ENCODE measurements around the gene GTF3C2. TPM values are rescaled to one million over a fixed set of nuclear protein-coding genes. Genes with fewer than 3 reads are reported as not detected.

GTF3C2 gene
- total RNA-seq, result 29.7 and 32.4 TPM in 2 replicates

GRCh38 chr2:27356382-27357181 is at the start of gene GTF3C2:
Gene GTF3C2, minus strand, starts transcription at chr2:27356764. Its CDS starts 13,210 bp downstream, at chr2:27343554.

GRCh38 chr2:27380626-27381545 is 24.3 kb upstream of the GTF3C2 start, which contains the start of gene ZNF513:
Gene ZNF513, minus strand, starts transcription at chr2:27380734. Its CDS starts 208 bp downstream, at chr2:27380526.

GRCh38 chr2:27370026-27370815 is 13.7 kb upstream of the GTF3C2 start, which contains the start of the genes EIF2B4 and SNX17:
Gene EIF2B4, minus strand, starts transcription at chr2:27370338. Its CDS starts 24 bp downstream, at chr2:27370314.
Gene SNX17, plus strand, starts transcription at chr2:27370616. Its CDS starts 128 bp downstream, at chr2:27370744.

GRCh38 chr2:27322766-27323595 is 33.6 kb downstream of the GTF3C2 start, which contains the start of gene MPV17:
Gene MPV17, minus strand, starts transcription at chr2:27323097. Its CDS starts 580 bp downstream, at chr2:27322517.

GRCh38 chr2:27308359-27308881 is 48.1 kb downstream of the GTF3C2 start, which contains the start of gene UCN:
Gene UCN, minus strand, starts transcription at chr2:27308445. Its CDS starts 550 bp downstream, at chr2:27307895.

GRCh38 chr2:27281855-27282559 is 74.6 kb downstream of the GTF3C2 start, which contains the start of gene TRIM54:
Gene TRIM54, plus strand, starts transcription at chr2:27282429. Its CDS starts 303 bp downstream, at chr2:27282732.

Other genes starting within 250 kb of the GTF3C2 start
- gene CGREF1, start 237.6 kb downstream of the GTF3C2 start, total RNA-seq, result 1.5 and 1.9 TPM in 2 replicates
- 0.24 TPM in 1 of 2 replicates, not detected in the other for gene ABHD1, start 232.9 kb downstream of the GTF3C2 start, total RNA-seq
- 43.2 and 45.2 TPM in 2 replicates for gene PREB, start 222.1 kb downstream of the GTF3C2 start, total RNA-seq
- not detected in 2 replicates for gene PRR30, start 217.4 kb downstream of the GTF3C2 start, total RNA-seq
- not detected in 2 replicates for gene TCF23, start 207.8 kb downstream of the GTF3C2 start, total RNA-seq
- 153 TPM in 2 replicates for gene ATRAID, start 144.7 kb downstream of the GTF3C2 start, total RNA-seq
- 17.0 and 19.8 TPM in 2 replicates for gene SLC5A6, start 144.5 kb downstream of the GTF3C2 start, total RNA-seq
- gene CAD, start 139.4 kb downstream of the GTF3C2 start, total RNA-seq, result 33.2 and 44.8 TPM in 2 replicates
- not detected in 2 replicates for gene SLC30A3, start 93.7 kb downstream of the GTF3C2 start, total RNA-seq
- not detected in 2 replicates for gene DNAJC5G, start 81.3 kb downstream of the GTF3C2 start, total RNA-seq
- not detected in 2 replicates for gene TRIM54, start 74.3 kb downstream of the GTF3C2 start, total RNA-seq
- gene UCN, start 48.3 kb downstream of the GTF3C2 start, total RNA-seq, result 0.81 and 0.85 TPM in 2 replicates
- 75.6 and 80.8 TPM in 2 replicates for gene MPV17, start 33.7 kb downstream of the GTF3C2 start, total RNA-seq
- gene EIF2B4, start 13.6 kb upstream of the GTF3C2 start, total RNA-seq, result 27.8 and 29.9 TPM in 2 replicates
- gene SNX17, start 13.9 kb upstream of the GTF3C2 start, total RNA-seq, result 161 and 169 TPM in 2 replicates
- 11.8 and 14.1 TPM in 2 replicates for gene ZNF513, start 24.0 kb upstream of the GTF3C2 start, total RNA-seq
- 47.4 and 47.6 TPM in 2 replicates for gene PPM1G, start 52.8 kb upstream of the GTF3C2 start, total RNA-seq
- 119 and 130 TPM in 2 replicates for gene NRBP1, start 71.9 kb upstream of the GTF3C2 start, total RNA-seq
- gene KRTCAP3, start 85.6 kb upstream of the GTF3C2 start, total RNA-seq, result 0.32 TPM in 1 of 2 replicates, not detected in the other
- 21.6 and 32.0 TPM in 2 replicates for gene IFT172, start 133.0 kb upstream of the GTF3C2 start, total RNA-seq
- gene FNDC4, start 138.4 kb upstream of the GTF3C2 start, total RNA-seq, result 13.1 and 17.1 TPM in 2 replicates
- gene GCKR, start 140.1 kb upstream of the GTF3C2 start, total RNA-seq, result 0.32 and 0.36 TPM in 2 replicates
- gene ZNF512, start 226.3 kb upstream of the GTF3C2 start, total RNA-seq, result 34.4 and 38.7 TPM in 2 replicates

Measured in hair follicle dermal papilla cell (primary cell).